Brain microvascular endothelial cell (primary cell): ENCODE measurements around the gene SCN1A.

Source experiments
- DNase-seq: peaks from one replicate; pipeline ENCODE4 v3.0.0-alpha.2; 2020
- H3K27ac ChIP-seq: fragments of 250-450 bp; sonication (Bioruptor Pico); 2 replicates; pipeline ENCODE4 v1.5.1; 2020; ENCODE audit warnings: mild to moderate bottlenecking, moderate library complexity
- H3K27me3 ChIP-seq: fragments of 250-450 bp; sonication (Bioruptor Pico); replicated peaks from 2 replicates; pipeline ENCODE4 v1.5.1; 2020; ENCODE audit warnings: mild to moderate bottlenecking
- H3K36me3 ChIP-seq: fragments of 250-450 bp; sonication (Bioruptor Pico); replicated peaks from 2 replicates; pipeline ENCODE4 v1.5.1; 2020; ENCODE audit warnings: mild to moderate bottlenecking
- H3K4me3 ChIP-seq: 2 replicates; pipeline ENCODE4 v1.5.1; 2011; ENCODE audit warnings: low read depth, mild to moderate bottlenecking, control low read depth, low read length, moderate library complexity
- CTCF ChIP-seq: IDR thresholded peaks from 2 replicates; pipeline ENCODE4 v1.5.1; 2011; ENCODE audit warnings: low read depth, mild to moderate bottlenecking, moderate library complexity, low read length, control low read depth, inconsistent platforms; ENCODE audit errors: missing control alignments
- in situ Hi-C: cut with HindIII; loops from 2 replicates; pipeline ENCODE4 v1.10.0; 2017; ENCODE audit warnings: low sequenced_read_pairs, low pct_ligation_motif_present

The SCN1A gene

GRCh38 chr2:166125557-166125956 is 2.3 kb downstream of the SCN1A start:
- DNase-seq = no peak
- Histone ChIP-seq H3K27me3 (no peaks in the 10 kb centered on the region), H3K27ac (no peak overlapping the region), H3K36me3 (no peaks in the 10 kb centered on the region), H3K4me3 (no peak overlapping the region)
- TF ChIP-seq CTCF = no peak
- in situ Hi-C loops = no loop called here

GRCh38 chr2:166118180-166118579 is 9.6 kb downstream of the SCN1A start:
- H3K4me3 ChIP-seq = no peak overlapping the region
- no peak for TF ChIP-seq CTCF
- no peaks in the 10 kb centered on the region for H3K27me3 ChIP-seq
- no peaks in the 10 kb centered on the region for H3K36me3 ChIP-seq
- in situ Hi-C loops = no loop called here
- no peak for DNase-seq
- H3K27ac ChIP-seq = no peak overlapping the region

- no peak for TF ChIP-seq CTCF
- H3K27me3 ChIP-seq = no peaks in the 10 kb centered on the region
- H3K36me3 ChIP-seq = no peaks in the 10 kb centered on the region
- DNase-seq = no peak
- in situ Hi-C loops = no loop called here
- no peak overlapping the region for H3K27ac ChIP-seq
- H3K4me3 ChIP-seq = no peak overlapping the region
These were observed 10.3 kb downstream of the SCN1A start for GRCh38 chr2:166117491-166117890.

- Histone ChIP-seq H3K4me3 (no peak overlapping the region), H3K27ac (no peak overlapping the region), H3K36me3 (no peaks in the 10 kb centered on the region), H3K27me3 (no peaks in the 10 kb centered on the region)
- no peak for DNase-seq
- no peak for TF ChIP-seq CTCF
- in situ Hi-C loops = no loop called here
These were observed 12.2 kb downstream of the SCN1A start for GRCh38 chr2:166115589-166115988.

- TF ChIP-seq CTCF = no peak
- H3K4me3 ChIP-seq = no peak overlapping the region
- H3K36me3 ChIP-seq = no peaks in the 10 kb centered on the region
- no peak for DNase-seq
- in situ Hi-C loops = no loop called here
- no peak overlapping the region for H3K27ac ChIP-seq
- H3K27me3 ChIP-seq = no peaks in the 10 kb centered on the region
These were observed 15.6 kb downstream of the SCN1A start for GRCh38 chr2:166112193-166112605.

- no peak overlapping the region for H3K27ac ChIP-seq
- DNase-seq = no peak
- no peak overlapping the region for H3K4me3 ChIP-seq
- in situ Hi-C loops = no loop called here
- peak; percentile 64 for TF ChIP-seq CTCF
- H3K27me3 ChIP-seq = no peaks in the 10 kb centered on the region
- H3K36me3 ChIP-seq = no peaks in the 10 kb centered on the region
These were observed 21.3 kb downstream of the SCN1A start for GRCh38 chr2:166106431-166107015.
